ENCODE measurements around the gene CDC42SE2. TPM values are rescaled to one million over a fixed set of nuclear protein-coding genes. Genes with fewer than 3 reads are reported as not detected.

Gene CDC42SE2
- total RNA-seq, 1 experiment from 2014 or later = 23.2 TPM

DNA sequence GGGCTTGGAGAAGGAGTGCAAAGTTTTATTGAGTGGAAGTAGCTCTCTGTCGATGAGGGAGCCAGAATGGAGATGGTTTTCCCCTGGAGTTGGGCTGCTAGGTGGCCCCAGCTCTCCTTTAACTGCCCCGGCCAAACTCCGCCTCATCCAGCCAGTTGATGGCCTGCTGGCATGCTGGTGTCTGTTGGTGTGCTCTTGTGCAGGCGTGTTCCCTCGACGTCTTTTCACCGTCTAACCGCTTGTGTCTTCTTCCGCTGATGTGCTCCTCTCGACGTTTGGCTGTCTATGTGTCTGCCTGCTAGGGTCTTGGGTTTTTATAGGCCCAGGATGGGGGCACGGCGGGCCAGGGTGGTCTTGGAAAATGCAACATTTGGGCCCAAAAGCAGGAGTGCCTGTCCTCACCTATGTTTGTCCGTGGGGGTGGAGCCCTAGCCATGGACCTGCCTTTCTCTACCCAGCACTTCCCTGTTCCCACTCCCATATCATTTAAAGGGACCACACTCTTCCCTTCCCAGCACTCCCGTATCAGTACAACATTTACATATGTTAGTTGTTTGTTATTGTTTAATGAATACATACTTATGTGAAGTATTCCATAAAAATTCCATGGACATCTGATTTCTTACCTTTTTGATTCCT lies 97.9 kb downstream of the CDC42SE2 start:
- Histone ChIP-seq H3K27me3 (ENCODE audit: insufficient read depth, low read length) (no peaks in the 10 kb centered on the region), H3T11ph (ENCODE audit: low read length) (no peak overlapping the region), H3K14ac (ENCODE audit: insufficient read depth, low read length) (no peak overlapping the region), H3K79me2 (ENCODE audit: insufficient read depth, low read length) (no peaks in the 10 kb centered on the region; the same call in 1 of the 2 replicates), H2BK120ac (ENCODE audit: low read depth, low read length, poor library complexity, severe bottlenecking) (no peak overlapping the region), H3K23ac (ENCODE audit: insufficient read length, low read depth, low read length) (no peak overlapping the region), H3K56ac (ENCODE audit: insufficient read length, low read depth, low read length) (no peak overlapping the region), H2BK12ac (ENCODE audit: insufficient read length, low read depth, low read length) (no peak overlapping the region), H2BK20ac (ENCODE audit: low read depth, low read length, poor library complexity, severe bottlenecking) (no peak overlapping the region), H3K79me1 (ENCODE audit: insufficient read depth, low read depth, low read length, poor library complexity, severe bottlenecking) (peaks cover 3% of the 10 kb centered on the region), H3K27ac (ENCODE audit: insufficient read length, low read depth, low read length) (no peak overlapping the region), H2BK15ac (ENCODE audit: low read depth, low read length) (no peak overlapping the region), H4K91ac (ENCODE audit: insufficient read length, low read depth, low read length) (no peak overlapping the region), H3K9me3 (ENCODE audit: control insufficient read depth, low read depth, low read length) (no peaks in the 10 kb centered on the region), H4K8ac (replicated peaks; ENCODE audit: insufficient read length, low read depth, low read length) (no peak overlapping the region), H3K9ac (ENCODE audit: extremely low read depth, insufficient read length, low read length) (no peak overlapping the region), H3K18ac (ENCODE audit: insufficient read length, low read depth, low read length) (no peak overlapping the region), H2BK5ac (ENCODE audit: insufficient read length, low read length) (no peak overlapping the region), H4K5ac (ENCODE audit: insufficient read length, low read depth, low read length) (no peak overlapping the region), H3K4me1 (ENCODE audit: insufficient read depth, low read length) (no peaks in the 10 kb centered on the region; the same call in 1 of the 2 replicates), H3K4ac (ENCODE audit: low read depth, low read length) (no peak overlapping the region), H3K4me2 (ENCODE audit: insufficient read depth, insufficient read length, low read length) (no peak overlapping the region), H4K20me1 (ENCODE audit: control insufficient read depth, insufficient read depth, insufficient read length) (no peaks in the 10 kb centered on the region), H2AFZ (ENCODE audit: low read length) (no peak overlapping the region), H2AK5ac (ENCODE audit: insufficient read length, low read length) (no peak overlapping the region), H3K23me2 (ENCODE audit: insufficient read length, low read depth, low read length, poor library complexity, severe bottlenecking) (no peaks in the 10 kb centered on the region)
- no peaks in the 10 kb centered on the region for H3K9me3 Mint-ChIP-seq
- peak overlapping the region in 2 of 3 experiments; percentile 50 to 88; a peak in 4 of 7 replicates for H3K27ac Mint-ChIP-seq
- H3K4me3 Mint-ChIP-seq = no peak overlapping the region
- peaks cover 2 to 14% (median 8%) of the 10 kb centered on the region in 3 experiments; a peak in 5 of 7 replicates for H3K36me3 Mint-ChIP-seq (ENCODE audit: insufficient read depth in 1 of 3, low read depth in 3 of 3)
- peaks cover 7 to 10% of the 10 kb centered on the region in 2 experiments for H3K4me1 Mint-ChIP-seq
- WGBS (ENCODE audit: extremely low coverage, insufficient read length, low lambda C conversion rate) = no CpG with 5 or more reads among the region's 15 CpGs
- DNase-seq = peak; percentile 35
- no peaks in the 10 kb centered on the region for H3K27me3 Mint-ChIP-seq (ENCODE audit: low read depth)
- TF ChIP-seq, protein P1, sequence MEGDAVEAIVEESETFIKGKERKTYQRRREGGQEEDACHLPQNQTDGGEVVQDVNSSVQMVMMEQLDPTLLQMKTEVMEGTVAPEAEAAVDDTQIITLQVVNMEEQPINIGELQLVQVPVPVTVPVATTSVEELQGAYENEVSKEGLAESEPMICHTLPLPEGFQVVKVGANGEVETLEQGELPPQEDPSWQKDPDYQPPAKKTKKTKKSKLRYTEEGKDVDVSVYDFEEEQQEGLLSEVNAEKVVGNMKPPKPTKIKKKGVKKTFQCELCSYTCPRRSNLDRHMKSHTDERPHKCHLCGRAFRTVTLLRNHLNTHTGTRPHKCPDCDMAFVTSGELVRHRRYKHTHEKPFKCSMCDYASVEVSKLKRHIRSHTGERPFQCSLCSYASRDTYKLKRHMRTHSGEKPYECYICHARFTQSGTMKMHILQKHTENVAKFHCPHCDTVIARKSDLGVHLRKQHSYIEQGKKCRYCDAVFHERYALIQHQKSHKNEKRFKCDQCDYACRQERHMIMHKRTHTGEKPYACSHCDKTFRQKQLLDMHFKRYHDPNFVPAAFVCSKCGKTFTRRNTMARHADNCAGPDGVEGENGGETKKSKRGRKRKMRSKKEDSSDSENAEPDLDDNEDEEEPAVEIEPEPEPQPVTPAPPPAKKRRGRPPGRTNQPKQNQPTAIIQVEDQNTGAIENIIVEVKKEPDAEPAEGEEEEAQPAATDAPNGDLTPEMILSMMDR (conservative IDR thresholded peaks at IDR 0.05) = no peak
